GM23338 (cell line): ENCODE measurements around the gene ST14. TPM values are rescaled to one million over a fixed set of nuclear protein-coding genes. Genes with fewer than 3 reads are reported as not detected.

Experiments
- ATAC-seq: fragments of 200-7000 bp; cut with Tn5 transposase; 3 replicates; pipeline ENCODE4 v1.9.1; 2020
- DNase-seq: peaks from one replicate; pipeline ENCODE4 v3.0.0-alpha.2; 2015; ENCODE audit warnings: low spot score
- H2AFZ ChIP-seq: fragments of 200-600 bp; sonication (generic); 2 replicates; pipeline ENCODE4 v1.8.0; 2016; ENCODE audit warnings: antibody characterized with exemption, mild to moderate bottlenecking, moderate library complexity
- H3F3A ChIP-seq: fragments of 200-600 bp; sonication (generic); replicated peaks from 2 replicates; pipeline ENCODE4 v1.8.0; 2017; ENCODE audit warnings: antibody characterized with exemption, mixed run types, low read depth
- H3K27ac ChIP-seq: fragments of 200-600 bp; sonication (generic); 2 replicates; pipeline ENCODE4 v1.6.1; 2016; ENCODE audit warnings: low read depth
- H3K27me3 ChIP-seq: fragments of 200-600 bp; sonication (generic); 2 replicates; pipeline ENCODE4 v1.8.0; 2016; ENCODE audit warnings: mild to moderate bottlenecking, mixed run types, moderate library complexity; ENCODE audit not compliant: insufficient read depth
- H3K36me3 ChIP-seq: fragments of 200-600 bp; sonication (generic); 2 replicates; pipeline ENCODE4 v1.8.0; 2016; ENCODE audit warnings: mild to moderate bottlenecking; ENCODE audit not compliant: insufficient read depth
- H3K4me1 ChIP-seq: fragments of 200-600 bp; sonication (generic); 2 replicates; pipeline ENCODE4 v1.8.0; 2016; ENCODE audit warnings: mild to moderate bottlenecking, moderate library complexity; ENCODE audit not compliant: insufficient read depth
- H3K4me2 ChIP-seq: fragments of 200-600 bp; sonication (generic); 2 replicates; pipeline ENCODE4 v1.7.1; 2017; ENCODE audit warnings: mixed run types
- H3K4me3 ChIP-seq: fragments of 200-600 bp; sonication (generic); 2 replicates; pipeline ENCODE4 v1.6.1; 2016; ENCODE audit warnings: mixed run types
- H3K79me2 ChIP-seq: fragments of 200-600 bp; sonication (generic); replicated peaks from 2 replicates; pipeline ENCODE4 v1.8.0; 2017; ENCODE audit warnings: mild to moderate bottlenecking; ENCODE audit not compliant: insufficient read depth
- H3K9me2 ChIP-seq: fragments of 200-600 bp; sonication (generic); 2 replicates; pipeline ENCODE4 v1.8.0; 2017; ENCODE audit not compliant: insufficient read depth
- H4K20me1 ChIP-seq: fragments of 200-600 bp; sonication (generic); replicated peaks from 2 replicates; pipeline ENCODE4 v1.8.0; 2017; ENCODE audit warnings: mild to moderate bottlenecking; ENCODE audit not compliant: insufficient read depth
- H3K27ac Mint-ChIP-seq: 2 replicates; pipeline ENCODE4 v1.8.0; 2020; ENCODE audit warnings: inconsistent platforms, mild to moderate bottlenecking, moderate library complexity, mixed read lengths
- H3K27me3 Mint-ChIP-seq: 3 replicates; pipeline ENCODE4 v1.8.0; 2022; ENCODE audit warnings: low read depth, mild to moderate bottlenecking, moderate library complexity, mixed read lengths, inconsistent platforms; ENCODE audit not compliant: insufficient read depth, poor library complexity
- H3K36me3 Mint-ChIP-seq: 3 replicates; pipeline ENCODE4 v1.8.0; 2021; ENCODE audit warnings: low read depth, mild to moderate bottlenecking, inconsistent platforms, moderate library complexity, mixed read lengths
- H3K4me1 Mint-ChIP-seq: 3 replicates; pipeline ENCODE4 v1.8.0; 2020; ENCODE audit warnings: mild to moderate bottlenecking, inconsistent platforms, mixed read lengths
- H3K4me3 Mint-ChIP-seq: 3 replicates; pipeline ENCODE4 v1.8.0; 2021; ENCODE audit warnings: moderate library complexity, mild to moderate bottlenecking, inconsistent platforms, mixed read lengths
- H3K9me3 Mint-ChIP-seq: 3 replicates; pipeline ENCODE4 v1.8.0; 2020; ENCODE audit warnings: moderate library complexity, mild to moderate bottlenecking, inconsistent platforms, mixed read lengths
- CREB1 ChIP-seq: fragments of 250-450 bp; sonication (Bioruptor Pico); IDR thresholded peaks from 2 replicates; pipeline ENCODE4 v1.5.0; 2020; ENCODE audit warnings: low read depth, mild to moderate bottlenecking, moderate library complexity
- EZH2 ChIP-seq: fragments of 200-600 bp; sonication (generic); IDR thresholded peaks from one replicate; pipeline ENCODE4 v1.8.0; 2017; ENCODE audit warnings: antibody characterized with exemption, mild to moderate bottlenecking, low read depth; ENCODE audit not compliant: unreplicated experiment
- EZH2phosphoT487 ChIP-seq: fragments of 200-600 bp; sonication (generic); IDR thresholded peaks from one replicate; pipeline ENCODE4 v1.8.1; 2018; ENCODE audit warnings: antibody characterized with exemption; ENCODE audit not compliant: unreplicated experiment
- JUNB ChIP-seq: IDR thresholded peaks from one replicate; pipeline ENCODE4 v1.6.1; 2016; ENCODE audit warnings: antibody characterized with exemption; ENCODE audit not compliant: unreplicated experiment
- NANOG ChIP-seq: IDR thresholded peaks from 2 replicates; pipeline ENCODE4 v1.6.1; 2016; ENCODE audit warnings: antibody characterized with exemption, borderline replicate concordance
- POLR2AphosphoS5 ChIP-seq: IDR thresholded peaks from 2 replicates; pipeline ENCODE4 v1.6.1; 2016; ENCODE audit warnings: antibody characterized with exemption, low read depth
- STAT1 ChIP-seq: IDR thresholded peaks from one replicate; pipeline ENCODE4 v1.6.1; 2016; ENCODE audit warnings: antibody characterized with exemption; ENCODE audit not compliant: unreplicated experiment
- ZNF114 ChIP-seq: fragments of 250-450 bp; sonication (Bioruptor Pico); IDR thresholded peaks from 2 replicates; pipeline ENCODE4 v1.5.0; 2020; ENCODE audit warnings: mild to moderate bottlenecking, moderate library complexity
- ZNF331 ChIP-seq: fragments of 250-450 bp; sonication (Bioruptor Pico); IDR thresholded peaks from 2 replicates; pipeline ENCODE4 v1.5.0; 2020; ENCODE audit warnings: low read depth, mild to moderate bottlenecking, moderate library complexity
- ZNF462 ChIP-seq: fragments of 250-450 bp; sonication (Bioruptor Pico); IDR thresholded peaks from 2 replicates; pipeline ENCODE4 v1.5.0; 2020; ENCODE audit warnings: mild to moderate bottlenecking, moderate library complexity
- polyA plus RNA-seq: library from polyadenylated mRNA; unstranded; fragments of >200 nt; fragmentation: Nextera tagmentation; extraction: Ambion mirVana; gene quantifications from 2 replicates; pipeline ENCODE4 v1.2.1, GENCODE V29; 2016
- total RNA-seq: library from RNA; depleted of rRNA; stranded (reverse); fragments of >200 nt; shearing (Covaris generic); gene quantifications from 2 replicates; pipeline ENCODE4 v1.2.3, GENCODE V29; 2014
- TF ChIP-seq, protein P1 (sequence below): IDR thresholded peaks from 2 replicates; pipeline ENCODE4 v1.6.1; 2016; ENCODE audit warnings: antibody characterized with exemption
- TF ChIP-seq, protein P2 (sequence below): IDR thresholded peaks from one replicate; pipeline ENCODE4 v1.6.1; 2018; ENCODE audit warnings: antibody characterized with exemption; ENCODE audit not compliant: unreplicated experiment
- TF ChIP-seq, protein P3 (sequence below), 2 experiments: fragments of 200-600 bp in 1 of 2; sonication (generic) in 1 of 2; conservative IDR thresholded peaks; 2 replicates each; pipeline versions ENCODE4 v1.5.1 to v1.6.1; 2016 to 2017; ENCODE audit warnings: antibody characterized with exemption in 2 of 2, low read depth in 2 of 2, mild to moderate bottlenecking in 2 of 2, moderate library complexity in 1 of 2

Gene ST14
- total and polyA plus RNA-seq, 2 experiments from 2014 or later = 7.9 to 32.7 TPM

DNA sequence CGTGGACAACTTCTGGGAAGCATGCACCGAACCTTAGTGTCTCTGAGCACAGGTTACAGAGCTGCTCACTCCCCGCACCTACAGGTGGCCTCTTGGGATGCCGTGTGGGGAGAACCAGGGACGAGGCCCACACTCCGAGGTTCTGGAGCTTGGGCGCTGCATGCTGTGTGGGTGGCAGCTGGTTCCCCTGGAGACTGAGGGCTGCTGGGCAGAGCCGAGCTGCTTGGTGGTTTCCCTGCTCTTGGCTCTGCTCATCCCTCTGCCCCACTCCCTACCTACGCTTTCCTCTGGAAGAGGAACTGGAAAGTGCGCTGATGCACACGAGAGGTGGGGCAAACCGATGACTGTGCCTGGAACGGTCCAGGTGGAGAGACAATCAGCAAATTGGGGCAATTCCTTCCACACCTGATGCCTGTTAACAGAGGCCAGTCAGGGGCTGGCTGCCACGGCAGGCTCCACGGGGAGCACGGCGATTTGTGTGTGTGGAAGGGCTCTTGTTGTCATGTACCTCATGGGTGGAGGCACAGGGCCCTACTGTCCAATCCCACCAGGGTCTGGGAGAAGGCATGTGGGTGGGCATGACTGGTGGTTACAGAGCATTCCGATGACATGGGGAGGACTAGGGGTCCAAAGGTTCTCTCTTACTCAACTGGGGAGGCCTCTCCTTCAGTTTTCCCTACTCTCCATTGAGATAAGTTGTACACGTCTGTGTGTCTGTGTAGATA lies 60.9 kb downstream of the ST14 start:
- ATAC-seq (no peak), DNase-seq (no peak)
- no peaks in the 10 kb centered on the region for H3K9me3 Mint-ChIP-seq
- H3K27ac ChIP-seq = no peak overlapping the region
- no peaks in the 10 kb centered on the region for H4K20me1 ChIP-seq
- H3K27me3 ChIP-seq = no peaks in the 10 kb centered on the region
- H3K9me2 ChIP-seq = 0 out of 2 replicates have a peak, but pooled peaks cover 3% of the 10 kb centered on the region
- H3K4me1 Mint-ChIP-seq = peaks cover 13% of the 10 kb centered on the region
- no peak overlapping the region for H3K4me3 ChIP-seq
- H3K36me3 Mint-ChIP-seq = peaks cover 3% of the 10 kb centered on the region; the same call in 1 of the 3 replicates
- H3K79me2 ChIP-seq = no peaks in the 10 kb centered on the region
- no peaks in the 10 kb centered on the region for H3K36me3 ChIP-seq
- H2AFZ ChIP-seq = no peak overlapping the region
- peaks cover 8% of the 10 kb centered on the region for H3K27me3 Mint-ChIP-seq
- H3F3A ChIP-seq = no peaks in the 10 kb centered on the region
- H3K4me1 ChIP-seq = peaks cover 10% of the 10 kb centered on the region
- TF ChIP-seq, protein P1, sequence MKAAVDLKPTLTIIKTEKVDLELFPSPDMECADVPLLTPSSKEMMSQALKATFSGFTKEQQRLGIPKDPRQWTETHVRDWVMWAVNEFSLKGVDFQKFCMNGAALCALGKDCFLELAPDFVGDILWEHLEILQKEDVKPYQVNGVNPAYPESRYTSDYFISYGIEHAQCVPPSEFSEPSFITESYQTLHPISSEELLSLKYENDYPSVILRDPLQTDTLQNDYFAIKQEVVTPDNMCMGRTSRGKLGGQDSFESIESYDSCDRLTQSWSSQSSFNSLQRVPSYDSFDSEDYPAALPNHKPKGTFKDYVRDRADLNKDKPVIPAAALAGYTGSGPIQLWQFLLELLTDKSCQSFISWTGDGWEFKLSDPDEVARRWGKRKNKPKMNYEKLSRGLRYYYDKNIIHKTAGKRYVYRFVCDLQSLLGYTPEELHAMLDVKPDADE = no peak
- no peak for TF ChIP-seq STAT1
- no peak for TF ChIP-seq EZH2phosphoT487
- no peak for TF ChIP-seq POLR2AphosphoS5
- no peak for TF ChIP-seq ZNF462 (CRISPR knock-in tag)
- no peak for TF ChIP-seq CREB1
- TF ChIP-seq ZNF114 (CRISPR knock-in tag) = no peak
- TF ChIP-seq, protein P2, sequence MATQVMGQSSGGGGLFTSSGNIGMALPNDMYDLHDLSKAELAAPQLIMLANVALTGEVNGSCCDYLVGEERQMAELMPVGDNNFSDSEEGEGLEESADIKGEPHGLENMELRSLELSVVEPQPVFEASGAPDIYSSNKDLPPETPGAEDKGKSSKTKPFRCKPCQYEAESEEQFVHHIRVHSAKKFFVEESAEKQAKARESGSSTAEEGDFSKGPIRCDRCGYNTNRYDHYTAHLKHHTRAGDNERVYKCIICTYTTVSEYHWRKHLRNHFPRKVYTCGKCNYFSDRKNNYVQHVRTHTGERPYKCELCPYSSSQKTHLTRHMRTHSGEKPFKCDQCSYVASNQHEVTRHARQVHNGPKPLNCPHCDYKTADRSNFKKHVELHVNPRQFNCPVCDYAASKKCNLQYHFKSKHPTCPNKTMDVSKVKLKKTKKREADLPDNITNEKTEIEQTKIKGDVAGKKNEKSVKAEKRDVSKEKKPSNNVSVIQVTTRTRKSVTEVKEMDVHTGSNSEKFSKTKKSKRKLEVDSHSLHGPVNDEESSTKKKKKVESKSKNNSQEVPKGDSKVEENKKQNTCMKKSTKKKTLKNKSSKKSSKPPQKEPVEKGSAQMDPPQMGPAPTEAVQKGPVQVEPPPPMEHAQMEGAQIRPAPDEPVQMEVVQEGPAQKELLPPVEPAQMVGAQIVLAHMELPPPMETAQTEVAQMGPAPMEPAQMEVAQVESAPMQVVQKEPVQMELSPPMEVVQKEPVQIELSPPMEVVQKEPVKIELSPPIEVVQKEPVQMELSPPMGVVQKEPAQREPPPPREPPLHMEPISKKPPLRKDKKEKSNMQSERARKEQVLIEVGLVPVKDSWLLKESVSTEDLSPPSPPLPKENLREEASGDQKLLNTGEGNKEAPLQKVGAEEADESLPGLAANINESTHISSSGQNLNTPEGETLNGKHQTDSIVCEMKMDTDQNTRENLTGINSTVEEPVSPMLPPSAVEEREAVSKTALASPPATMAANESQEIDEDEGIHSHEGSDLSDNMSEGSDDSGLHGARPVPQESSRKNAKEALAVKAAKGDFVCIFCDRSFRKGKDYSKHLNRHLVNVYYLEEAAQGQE = no peak
- TF ChIP-seq ZNF331 (CRISPR knock-in tag) = no peak
- TF ChIP-seq, protein P3, sequence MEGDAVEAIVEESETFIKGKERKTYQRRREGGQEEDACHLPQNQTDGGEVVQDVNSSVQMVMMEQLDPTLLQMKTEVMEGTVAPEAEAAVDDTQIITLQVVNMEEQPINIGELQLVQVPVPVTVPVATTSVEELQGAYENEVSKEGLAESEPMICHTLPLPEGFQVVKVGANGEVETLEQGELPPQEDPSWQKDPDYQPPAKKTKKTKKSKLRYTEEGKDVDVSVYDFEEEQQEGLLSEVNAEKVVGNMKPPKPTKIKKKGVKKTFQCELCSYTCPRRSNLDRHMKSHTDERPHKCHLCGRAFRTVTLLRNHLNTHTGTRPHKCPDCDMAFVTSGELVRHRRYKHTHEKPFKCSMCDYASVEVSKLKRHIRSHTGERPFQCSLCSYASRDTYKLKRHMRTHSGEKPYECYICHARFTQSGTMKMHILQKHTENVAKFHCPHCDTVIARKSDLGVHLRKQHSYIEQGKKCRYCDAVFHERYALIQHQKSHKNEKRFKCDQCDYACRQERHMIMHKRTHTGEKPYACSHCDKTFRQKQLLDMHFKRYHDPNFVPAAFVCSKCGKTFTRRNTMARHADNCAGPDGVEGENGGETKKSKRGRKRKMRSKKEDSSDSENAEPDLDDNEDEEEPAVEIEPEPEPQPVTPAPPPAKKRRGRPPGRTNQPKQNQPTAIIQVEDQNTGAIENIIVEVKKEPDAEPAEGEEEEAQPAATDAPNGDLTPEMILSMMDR (conservative IDR thresholded peaks at IDR 0.05; ENCODE audit: low read depth in 2 of 2) = no peak
- no peak for TF ChIP-seq JUNB
- TF ChIP-seq EZH2 = no peak
- TF ChIP-seq NANOG = no peak
- peak overlapping the region; percentile 63; the same call in 1 of the 2 replicates for H3K27ac Mint-ChIP-seq
- no peak overlapping the region for H3K4me2 ChIP-seq
- no peak overlapping the region for H3K4me3 Mint-ChIP-seq
